Neural crest cell (in vitro differentiated cells): ENCODE measurements around the gene SEMA3B. TPM values are rescaled to one million over a fixed set of nuclear protein-coding genes. Genes with fewer than 3 reads are reported as not detected.
"Not testable (repeated sequence)": the region's sequence is repeated elsewhere in the genome, so short reads cannot be mapped to it uniquely, and the experiment has no call there.

Experiments used
- DNase-seq: peaks from one replicate; pipeline ENCODE4 v3.0.0; 2021; ENCODE audit warnings: low read depth, mixed read lengths, low spot score
- H3K27ac Mint-ChIP-seq: one replicate; pipeline ENCODE4 v1.8.0; 2021; ENCODE audit warnings: mild to moderate bottlenecking, mixed read lengths; ENCODE audit not compliant: unreplicated experiment
- H3K27me3 Mint-ChIP-seq: 2 replicates; pipeline ENCODE4 v1.8.0; 2021; ENCODE audit warnings: low read depth, mild to moderate bottlenecking, mixed read lengths
- H3K36me3 Mint-ChIP-seq: 2 replicates; pipeline ENCODE4 v1.8.0; 2021; ENCODE audit warnings: low read depth, mild to moderate bottlenecking, mixed read lengths
- H3K4me1 Mint-ChIP-seq: 2 replicates; pipeline ENCODE4 v1.8.0; 2021; ENCODE audit warnings: mixed read lengths
- H3K4me3 Mint-ChIP-seq: one replicate; pipeline ENCODE4 v1.8.0; 2021; ENCODE audit warnings: mild to moderate bottlenecking, mixed read lengths
- H3K9me3 Mint-ChIP-seq: 2 replicates; pipeline ENCODE4 v1.8.0; 2021; ENCODE audit warnings: mixed read lengths
- CTCF ChIP-seq: fragments of 200-600 bp; sonication (generic); conservative IDR thresholded peaks from 2 replicates; pipeline ENCODE4 v1.5.0; 2021; ENCODE audit warnings: antibody characterized with exemption, mild to moderate bottlenecking
- total RNA-seq: library from RNA; stranded (reverse); gene quantifications from 2 replicates; pipeline ENCODE4 v1.2.1, GENCODE V29; 2021

SEMA3B gene
- total RNA-seq, 1 donor from 2014 or later, result 2.9 TPM

DNA sequence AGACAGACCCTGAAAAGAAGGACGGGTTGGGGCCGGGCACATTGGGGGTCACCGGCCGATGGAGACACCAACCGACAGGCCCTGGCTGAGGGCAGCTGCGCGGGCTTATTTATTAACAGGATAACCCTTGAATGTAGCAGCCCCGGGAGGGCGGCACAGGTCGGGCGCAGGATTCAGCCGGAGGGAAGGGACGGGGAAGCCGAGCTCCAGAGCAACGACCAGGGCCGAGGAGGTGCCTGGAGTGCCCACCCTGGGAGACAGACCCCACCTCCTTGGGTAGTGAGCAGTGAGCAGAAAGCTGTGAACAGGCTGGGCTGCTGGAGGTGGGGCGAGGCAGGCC lies 7.8 kb downstream of the SEMA3B start:
- peaks cover 27% of the 10 kb centered on the region for H3K4me1 Mint-ChIP-seq
- H3K4me3 Mint-ChIP-seq, result no peak overlapping the region
- H3K36me3 Mint-ChIP-seq, result no peaks in the 10 kb centered on the region
- H3K9me3 Mint-ChIP-seq, result no peaks in the 10 kb centered on the region
- DNase-seq, result no peak
- H3K27me3 Mint-ChIP-seq, result peaks cover 35% of the 10 kb centered on the region
- TF ChIP-seq CTCF, result no peak
- H3K27ac Mint-ChIP-seq, result no peak overlapping the region

DNA sequence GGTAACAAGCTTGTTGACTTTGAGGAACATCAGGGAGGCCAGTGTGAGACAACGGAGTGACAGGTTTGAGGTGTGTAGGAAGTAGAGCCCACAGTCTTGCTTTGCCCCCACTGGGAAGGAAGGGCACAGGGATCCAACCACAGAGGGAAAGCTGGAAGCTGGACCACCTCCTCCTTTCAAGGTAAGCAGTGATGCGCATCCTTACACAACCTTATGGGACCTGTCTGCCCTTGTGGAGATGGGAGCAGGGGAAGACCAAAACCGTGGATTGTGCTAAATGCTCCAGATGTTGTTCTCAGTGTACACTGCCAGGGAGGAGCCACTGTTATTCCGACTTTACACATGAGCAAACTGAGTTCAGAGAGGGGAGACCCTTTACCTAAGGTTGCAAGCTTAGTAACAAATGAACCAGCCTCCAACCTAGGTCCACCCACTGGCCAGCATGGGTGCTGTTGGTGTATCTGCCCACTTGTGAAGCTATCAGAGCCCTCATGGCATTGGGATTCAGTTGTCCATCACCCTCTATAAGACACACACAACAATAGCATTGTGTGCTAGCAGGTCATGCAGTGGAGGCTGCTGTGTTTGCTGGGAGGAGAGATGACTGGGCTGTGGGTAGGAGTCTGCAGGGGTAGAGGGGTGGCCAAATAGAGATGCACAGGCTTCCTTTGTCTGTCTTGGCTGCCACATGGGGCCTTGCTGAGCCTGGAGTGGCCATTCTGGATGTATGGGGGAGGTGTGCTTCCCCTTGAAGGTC lies 9.4 kb downstream of the SEMA3B start:
- Mint-ChIP-seq H3K27ac (no peak overlapping the region), H3K4me3 (no peak overlapping the region), H3K36me3 (no peaks in the 10 kb centered on the region), H3K4me1 (peaks cover 20% of the 10 kb centered on the region), H3K9me3 (no peaks in the 10 kb centered on the region), H3K27me3 (peaks cover 26% of the 10 kb centered on the region)
- no peak for DNase-seq
- no peak for TF ChIP-seq CTCF

GRCh38 chr3:50278880-50279224 lies 9.9 kb downstream of the SEMA3B start, which contains the start of gene LSMEM2:
TSS of gene LSMEM2 (plus strand) at chr3:50279087. CDS start at chr3:50279114, 27 bp downstream.
- H3K27me3 Mint-ChIP-seq, result peaks cover 23% of the 10 kb centered on the region
- H3K36me3 Mint-ChIP-seq, result no peaks in the 10 kb centered on the region
- DNase-seq, result no peak
- H3K9me3 Mint-ChIP-seq, result no peaks in the 10 kb centered on the region
- peaks cover 20% of the 10 kb centered on the region for H3K4me1 Mint-ChIP-seq
- no peak within 1 kb of the TSS for H3K27ac Mint-ChIP-seq
- no peak within 1 kb of the TSS for H3K4me3 Mint-ChIP-seq
- no peak for TF ChIP-seq CTCF

- no peak for DNase-seq
- Mint-ChIP-seq H3K27ac (no peak overlapping the region), H3K9me3 (no peaks in the 10 kb centered on the region), H3K4me1 (peaks cover 15% of the 10 kb centered on the region), H3K4me3 (no peak overlapping the region), H3K36me3 (no peaks in the 10 kb centered on the region), H3K27me3 (peaks cover 17% of the 10 kb centered on the region)
- no peak for TF ChIP-seq CTCF
Measured at GRCh38 chr3:50279255-50280016, 10.5 kb downstream of the SEMA3B start.

GRCh38 chr3:50284121-50284520 lies 15.2 kb downstream of the SEMA3B start:
- not testable (repeated sequence) for H3K36me3 Mint-ChIP-seq, H3K9me3 Mint-ChIP-seq, DNase-seq, H3K27ac Mint-ChIP-seq, H3K4me1 Mint-ChIP-seq, H3K27me3 Mint-ChIP-seq
- peak overlapping the region; percentile 34 for H3K4me3 Mint-ChIP-seq
